NCI-H69 (cell line): ENCODE measurements around the gene NEUROG2.
A peak's percentile ranks its signal among the peaks of the same experiment; 100 is the strongest.

Experiments
- DNase-seq: peaks from one replicate; lab custom pipeline; 2025; lab: John Stamatoyannopoulos, UW

Gene NEUROG2

GRCh38 chr4:112521123-112522023 lies 5.4 kb upstream of the NEUROG2 start:
- DNase-seq, result no peak

GRCh38 chr4:112520598-112521122 lies 4.7 kb upstream of the NEUROG2 start:
- no peak for DNase-seq

GRCh38 chr4:112519689-112520597 lies 4.0 kb upstream of the NEUROG2 start:
- no peak for DNase-seq

- DNase-seq, result no peak
These were observed 2.7 kb upstream of the NEUROG2 start for GRCh38 chr4:112518675-112519074.

GRCh38 chr4:112517911-112518310 lies 1.9 kb upstream of the NEUROG2 start:
- no peak for DNase-seq

- peak; percentile 64 for DNase-seq
These were observed 1.2 kb upstream of the NEUROG2 start for GRCh38 chr4:112517067-112517634.

- DNase-seq, result peak; percentile 93
These were observed 589 bp upstream of the NEUROG2 start for GRCh38 chr4:112516471-112517066.

- DNase-seq, result peak; percentile 86
These were observed 548 bp downstream of the NEUROG2 start for GRCh38 chr4:112515198-112516065.

GRCh38 chr4:112514647-112515197 lies 1.3 kb downstream of the NEUROG2 start:
- DNase-seq, result peak; percentile 72

- peak; percentile 64 for DNase-seq
These were observed 1.9 kb downstream of the NEUROG2 start for GRCh38 chr4:112513971-112514646.

- DNase-seq, result no peak
These were observed 4.2 kb downstream of the NEUROG2 start for GRCh38 chr4:112511803-112512118.

- peak; percentile 81 for DNase-seq
These were observed 4.7 kb downstream of the NEUROG2 start for GRCh38 chr4:112511093-112511802.

GRCh38 chr4:112510291-112511092 lies 5.5 kb downstream of the NEUROG2 start:
- DNase-seq, result peak; percentile 87

- DNase-seq, result peak; percentile 86
These were observed 6.5 kb downstream of the NEUROG2 start for GRCh38 chr4:112509243-112510141.

- peak; percentile 86 for DNase-seq
These were observed 7.6 kb downstream of the NEUROG2 start for GRCh38 chr4:112508356-112508755.

GRCh38 chr4:112504807-112505206 lies 11.2 kb downstream of the NEUROG2 start:
- no peak for DNase-seq

GRCh38 chr4:112502871-112503270 lies 13.1 kb downstream of the NEUROG2 start:
- DNase-seq, result no peak
